GM19239 (cell line): ENCODE results near the gene ST3GAL4.
"Not testable (repeated sequence)": the region's sequence is repeated elsewhere in the genome, so short reads cannot be mapped to it uniquely, and the experiment has no call there.

Experiments
- DNase-seq: peaks from one replicate; pipeline ENCODE4 v3.0.0; 2011; ENCODE audit warnings: low spot score; ENCODE audit not compliant: insufficient read length
- FAIRE-seq: peaks from 2 replicates; lab custom pipeline; 2011; peaks lifted over from hg19 to GRCh38; lab: Jason Lieb, UNC

The ST3GAL4 gene

DNA sequence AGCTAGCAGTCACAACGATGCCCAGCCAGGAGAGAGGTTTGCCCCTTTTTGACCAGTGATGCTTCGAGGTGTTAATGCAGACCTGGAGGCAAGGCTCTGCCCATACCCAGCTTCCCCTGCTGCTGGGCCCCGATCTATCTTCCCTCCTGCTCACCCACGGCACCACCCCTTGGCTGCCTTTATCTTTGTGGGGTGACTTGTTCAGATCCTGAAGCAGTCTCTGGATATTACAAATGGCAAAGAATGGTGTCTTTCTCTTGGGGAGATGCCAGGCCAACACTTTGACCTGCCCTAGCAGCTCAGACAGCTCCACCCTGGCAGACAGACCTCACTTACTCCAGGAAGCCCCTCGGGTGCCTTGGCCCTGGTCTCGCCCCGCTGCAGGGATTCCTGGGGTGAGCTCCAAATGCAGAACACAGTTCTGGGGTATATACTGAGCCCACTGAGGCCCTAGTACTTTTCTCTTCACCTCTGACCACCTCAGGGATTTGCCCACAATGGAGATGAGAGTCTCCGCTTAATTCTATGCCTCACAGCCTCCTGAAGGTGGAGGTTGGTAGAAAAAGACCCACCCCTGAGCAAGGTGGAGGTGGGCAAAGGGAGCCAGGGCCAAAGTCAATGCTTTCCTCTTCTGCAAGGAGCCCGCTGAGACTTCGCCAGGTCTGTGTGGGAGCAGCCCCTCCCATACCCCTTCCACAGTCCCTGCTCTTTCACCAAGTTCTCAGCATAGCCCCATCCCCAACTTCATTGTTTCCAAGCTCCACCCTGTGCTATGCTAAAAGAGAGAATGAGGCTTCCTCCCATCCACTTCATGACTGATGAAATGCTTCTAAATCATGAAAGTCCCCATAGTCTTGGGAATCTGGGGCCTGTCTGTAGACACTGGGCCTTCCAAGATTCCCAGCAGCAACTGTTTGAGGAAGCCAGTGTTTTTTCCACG, 11.1 kb upstream of the ST3GAL4 start:
- no peak for FAIRE-seq
- no peak for DNase-seq

DNA sequence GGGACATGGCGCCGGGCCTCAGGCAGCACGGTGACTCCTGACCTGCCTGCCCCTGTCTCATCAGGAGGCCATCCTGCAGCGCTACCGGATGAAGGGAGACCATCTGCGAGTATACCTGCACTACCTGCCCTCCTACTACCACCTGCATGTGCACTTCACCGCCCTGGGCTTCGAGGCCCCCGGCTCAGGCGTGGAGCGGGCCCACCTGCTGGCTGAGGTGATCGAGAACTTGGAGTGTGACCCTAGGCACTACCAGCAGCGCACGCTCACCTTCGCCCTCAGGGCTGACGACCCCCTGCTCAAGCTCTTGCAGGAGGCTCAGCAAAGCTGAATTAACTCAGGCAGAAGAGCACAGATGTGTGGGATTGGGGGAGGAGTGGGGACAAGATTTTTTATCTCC, 10.2 kb upstream of the ST3GAL4 start:
- DNase-seq (no peak), FAIRE-seq (no peak)

DNA sequence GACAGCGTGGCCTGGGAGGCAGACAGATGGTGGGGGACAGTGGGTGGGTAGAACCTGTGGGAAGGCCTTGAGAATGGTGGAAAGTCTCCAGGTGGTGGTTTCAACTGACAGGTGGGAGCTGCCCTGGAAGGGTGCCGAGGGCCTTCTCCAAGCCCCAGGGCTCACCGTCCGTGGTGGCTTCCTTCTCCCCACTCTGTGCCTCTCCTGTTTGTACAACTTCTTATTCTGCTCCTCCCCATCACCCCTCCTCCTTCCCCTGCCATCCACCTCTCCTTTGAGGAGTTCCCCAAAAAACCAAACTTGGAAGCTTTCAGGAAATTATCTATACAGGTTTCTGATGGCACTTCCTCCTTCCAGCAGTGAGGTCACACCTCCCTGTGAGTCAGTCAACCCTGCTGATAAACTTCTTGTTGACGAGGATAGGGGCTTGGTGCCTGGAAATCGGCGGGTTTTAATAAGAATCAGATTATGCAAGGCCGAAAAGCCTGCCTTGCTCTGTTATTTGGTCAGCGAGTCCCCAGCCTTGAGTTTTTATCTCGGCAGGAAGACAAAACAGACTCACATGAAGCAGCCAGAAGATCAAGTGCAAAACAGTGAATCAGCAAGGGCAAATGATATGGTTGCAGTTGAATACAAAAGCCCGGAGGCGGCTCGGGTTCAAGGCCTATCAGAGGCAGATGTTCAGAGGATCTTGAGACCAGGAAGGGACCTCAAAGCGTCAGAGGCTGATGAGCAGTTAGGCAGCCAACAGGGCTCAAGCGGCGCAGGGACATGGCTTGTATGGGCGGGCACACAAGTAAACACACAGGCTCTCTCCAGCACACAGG, 9.5 kb upstream of the ST3GAL4 start:
- no peak for FAIRE-seq
- DNase-seq: no peak

DNA sequence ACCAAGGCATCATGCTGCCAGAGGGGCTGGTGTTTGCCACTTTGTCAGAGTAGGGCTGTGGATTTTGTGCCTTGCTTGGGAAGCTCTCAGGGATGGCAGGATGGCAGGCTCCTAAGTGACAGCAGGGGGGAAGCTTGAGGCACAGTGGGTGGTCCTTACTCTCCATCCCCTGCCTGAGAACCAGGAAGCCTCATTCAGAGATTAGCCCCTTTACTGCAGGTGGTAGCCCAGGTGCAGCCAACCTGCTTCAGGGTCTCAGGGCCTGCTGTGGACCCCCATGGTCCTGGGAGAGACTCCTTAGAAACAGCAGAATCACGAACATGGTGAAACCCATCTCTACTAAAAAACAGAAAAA, 8.9 kb upstream of the ST3GAL4 start:
- DNase-seq: no peak
- no peak for FAIRE-seq

DNA sequence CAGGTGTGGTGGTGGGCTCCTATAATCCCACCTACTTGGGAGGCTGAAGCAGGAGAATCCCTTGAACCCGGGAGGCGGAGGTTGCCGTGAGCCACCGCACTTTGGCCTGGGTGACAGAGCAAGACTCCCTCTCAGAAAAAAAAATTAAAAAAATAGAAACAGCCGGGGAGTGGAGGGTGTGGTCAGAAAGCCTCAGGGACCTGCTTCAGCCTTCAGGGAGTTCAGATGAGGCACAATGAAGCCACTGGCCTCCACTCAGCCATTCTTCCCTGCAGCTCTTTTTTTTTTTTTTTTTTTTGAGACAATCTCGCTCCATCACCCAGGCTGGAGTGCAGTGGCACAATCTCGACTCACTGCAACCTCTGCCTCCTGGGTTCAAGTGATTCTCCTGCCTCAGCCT, 8.5 kb upstream of the ST3GAL4 start:
- not testable (repeated sequence) for FAIRE-seq, DNase-seq

DNA sequence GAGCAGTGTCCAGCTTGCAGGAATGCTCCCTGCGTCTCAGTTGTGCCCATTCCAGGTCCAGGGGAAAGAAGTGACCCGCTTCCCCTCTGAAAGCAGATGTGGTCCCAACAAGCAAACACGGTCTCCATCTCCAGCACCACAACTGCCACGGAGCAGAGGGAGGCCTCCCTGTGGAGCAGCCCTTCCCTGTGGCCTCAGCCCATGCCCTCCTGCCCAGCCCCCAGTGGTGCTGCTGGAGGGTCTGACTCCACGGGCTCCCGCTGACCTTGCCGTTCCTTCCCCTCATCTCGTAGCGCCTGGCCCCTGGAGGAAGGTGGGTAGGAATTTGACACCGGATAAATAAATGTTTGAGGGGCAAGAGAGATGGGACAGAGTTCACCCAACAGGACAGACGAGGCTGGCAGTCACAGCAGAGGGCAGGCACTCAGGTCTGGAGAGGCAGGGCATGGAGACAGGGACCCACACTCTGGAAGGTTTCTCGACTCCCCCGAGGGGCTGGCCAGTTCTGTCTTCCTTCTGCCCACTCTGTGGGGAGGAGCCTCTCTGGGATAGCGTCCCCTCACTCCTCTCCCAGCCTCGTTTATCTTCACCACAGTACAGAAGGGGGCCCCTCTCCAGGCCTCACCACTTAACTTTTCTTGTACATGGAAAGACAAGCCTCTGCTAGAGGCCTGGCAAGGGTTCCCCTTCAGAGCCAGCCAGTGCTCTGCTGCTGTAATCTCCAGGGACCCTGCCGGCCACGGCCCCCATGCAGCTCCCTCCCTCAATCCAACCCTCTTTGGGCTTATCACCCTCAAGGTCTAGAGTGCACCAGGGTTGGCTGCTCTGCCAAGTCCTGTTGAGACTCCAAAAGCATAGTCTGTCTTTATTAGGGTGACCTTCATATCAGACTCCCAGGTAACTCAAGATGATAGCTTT, 7.5 kb upstream of the ST3GAL4 start:
- no peak for FAIRE-seq
- DNase-seq: no peak

DNA sequence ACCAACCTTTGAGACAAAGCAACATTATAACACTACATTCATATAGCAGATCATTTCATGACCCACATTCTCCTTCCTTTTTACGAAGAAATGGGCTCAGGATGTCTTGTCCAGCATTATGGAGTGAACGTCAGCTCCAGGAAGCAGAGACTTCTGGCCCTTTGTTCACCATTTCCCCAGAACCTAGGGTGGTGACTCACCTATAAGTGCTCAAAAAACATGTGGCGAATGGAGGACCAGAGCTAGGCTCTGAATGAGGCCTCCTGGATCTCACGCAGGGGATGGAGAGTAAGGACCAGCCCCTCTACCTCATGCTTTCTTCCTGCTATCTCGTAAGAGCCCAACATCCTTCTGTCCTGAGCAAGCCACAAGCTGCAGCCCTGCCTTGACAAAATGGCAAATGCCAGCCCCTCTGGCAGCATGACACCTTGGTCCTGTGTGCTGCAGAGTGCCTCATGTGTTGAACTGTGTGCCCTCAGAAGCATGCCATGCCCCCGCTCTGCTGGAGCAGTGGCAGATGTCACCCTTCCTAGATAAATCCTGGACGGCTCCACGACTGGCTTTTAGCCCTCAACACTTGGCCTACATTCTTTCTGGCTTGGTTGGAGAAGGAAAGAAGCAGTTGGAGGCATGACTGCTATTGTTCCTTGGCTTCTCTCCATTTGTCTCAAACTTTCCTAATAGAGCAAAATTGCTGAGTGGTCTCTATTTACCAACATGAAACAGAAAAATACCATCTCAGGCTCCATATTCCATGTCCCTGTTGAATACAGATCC, 6.5 kb upstream of the ST3GAL4 start:
- FAIRE-seq: no peak
- no peak for DNase-seq

DNA sequence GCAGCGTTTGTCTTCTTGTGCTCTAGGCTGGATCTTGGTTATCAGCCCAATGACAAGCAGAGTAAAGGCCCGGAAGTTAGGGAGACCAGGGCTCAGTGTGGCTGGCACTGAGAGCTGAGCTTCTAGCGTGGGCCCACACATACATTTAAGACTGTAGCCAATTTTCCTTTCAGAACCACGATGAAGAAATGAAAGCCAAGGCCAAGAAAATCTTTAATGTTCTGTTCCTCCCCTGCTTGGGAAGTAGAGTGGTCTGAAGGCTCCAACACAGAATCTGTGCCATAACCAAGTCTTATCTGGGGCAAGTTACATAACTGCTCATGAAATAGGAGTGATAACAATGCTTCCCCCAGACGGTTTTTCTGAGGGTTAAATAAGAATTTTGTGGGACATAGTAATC, 4.7 kb upstream of the ST3GAL4 start:
- no peak for FAIRE-seq
- DNase-seq: no peak

DNA sequence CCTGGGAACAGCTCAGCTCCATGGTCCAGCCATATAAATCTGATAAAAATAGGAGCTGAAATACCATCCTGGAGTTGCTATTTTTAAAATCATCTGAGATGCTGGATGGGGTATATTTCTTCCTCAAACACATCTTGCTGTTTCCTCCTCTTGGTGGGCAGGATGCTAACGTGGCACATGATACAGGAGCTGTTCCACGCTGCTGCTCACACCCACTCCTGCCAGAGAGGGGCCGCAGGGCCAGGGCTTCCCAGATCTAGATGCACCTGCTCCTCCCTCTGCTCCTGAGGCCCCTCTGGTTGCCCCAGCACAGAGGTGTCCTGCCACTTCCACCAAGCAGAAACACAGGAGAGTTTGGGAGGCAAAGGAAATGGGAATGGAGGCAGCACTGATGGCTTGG, 3.3 kb upstream of the ST3GAL4 start:
- no peak for DNase-seq
- FAIRE-seq: no peak

DNA sequence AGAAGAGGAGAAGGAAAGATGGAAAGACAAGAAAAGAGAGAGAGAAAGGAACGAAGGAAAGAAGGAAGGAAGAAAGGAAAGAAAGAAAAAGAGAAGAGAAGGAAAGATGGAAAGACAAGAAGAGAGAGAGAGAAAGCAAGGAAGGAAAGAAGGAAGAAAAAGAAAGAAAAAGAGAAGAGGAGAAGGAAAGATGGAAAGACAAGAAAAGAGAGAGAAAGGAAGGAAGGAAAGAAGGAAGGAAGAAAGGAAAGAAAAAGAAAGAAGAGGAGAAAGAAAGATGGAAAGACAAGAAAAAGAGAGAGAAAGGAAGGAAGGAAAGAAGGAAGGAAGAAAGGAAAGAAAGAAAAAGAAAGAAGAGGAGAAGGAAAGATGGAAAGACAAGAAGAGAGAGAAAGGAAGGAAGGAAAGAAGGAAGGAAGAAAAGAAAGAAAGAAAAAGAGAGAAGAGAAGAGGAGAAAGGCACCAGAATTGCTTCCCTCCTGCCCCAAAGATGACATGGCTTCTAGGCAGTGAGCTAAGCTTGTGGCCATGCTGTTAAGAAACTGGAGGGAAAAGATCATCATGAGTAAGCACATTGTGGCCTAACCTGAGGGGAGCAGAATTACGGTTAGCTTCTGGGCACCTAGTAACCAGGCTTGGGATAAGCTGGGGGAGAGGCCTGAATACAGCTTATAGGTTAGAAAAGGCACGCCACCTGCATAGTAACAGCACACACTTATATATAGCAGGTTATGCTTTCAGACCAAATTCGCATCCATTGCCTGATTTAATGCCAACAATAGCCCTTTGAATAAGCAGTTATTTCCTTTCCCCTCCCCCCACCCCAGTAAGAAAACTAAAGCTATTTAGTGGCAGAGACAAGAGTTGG, 2.3 kb upstream of the ST3GAL4 start:
- FAIRE-seq (no peak), DNase-seq (peak; percentile 39)

DNA sequence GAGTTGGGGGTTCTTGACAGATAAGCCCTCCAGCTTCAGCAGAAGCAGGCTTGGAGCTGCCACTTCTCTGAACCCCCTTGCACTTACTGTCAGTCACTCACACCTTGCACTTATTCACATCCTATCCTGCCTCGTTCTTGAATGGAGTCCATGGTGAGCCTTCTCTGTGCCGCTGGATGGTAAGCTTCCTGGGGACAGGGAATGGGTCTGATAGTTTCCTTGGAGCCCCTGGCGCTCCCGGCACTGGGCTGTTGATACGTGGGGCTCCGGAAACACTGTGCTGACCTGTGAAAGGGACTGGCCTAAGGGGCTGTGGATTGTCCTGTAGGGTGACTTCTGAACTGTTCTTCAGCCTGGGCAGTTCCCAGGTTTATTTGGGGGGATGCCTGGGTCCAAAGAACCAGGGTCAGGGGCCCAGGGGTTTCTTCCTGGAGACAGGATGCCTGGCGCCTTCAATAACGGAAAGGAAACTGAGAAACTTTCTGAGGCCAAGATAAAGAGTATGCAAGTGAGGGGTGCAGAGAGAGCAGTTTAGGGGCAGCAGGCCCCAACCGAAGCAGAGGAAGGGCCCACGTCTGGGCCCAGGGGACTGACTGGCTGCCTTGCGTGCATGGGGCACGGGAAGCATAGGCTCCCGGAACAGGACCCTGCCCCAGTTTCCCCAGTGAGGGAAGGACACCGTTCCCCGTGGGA, 709 bp upstream of the ST3GAL4 start:
- FAIRE-seq (peak; percentile 57), DNase-seq (peak; percentile 40)

DNA sequence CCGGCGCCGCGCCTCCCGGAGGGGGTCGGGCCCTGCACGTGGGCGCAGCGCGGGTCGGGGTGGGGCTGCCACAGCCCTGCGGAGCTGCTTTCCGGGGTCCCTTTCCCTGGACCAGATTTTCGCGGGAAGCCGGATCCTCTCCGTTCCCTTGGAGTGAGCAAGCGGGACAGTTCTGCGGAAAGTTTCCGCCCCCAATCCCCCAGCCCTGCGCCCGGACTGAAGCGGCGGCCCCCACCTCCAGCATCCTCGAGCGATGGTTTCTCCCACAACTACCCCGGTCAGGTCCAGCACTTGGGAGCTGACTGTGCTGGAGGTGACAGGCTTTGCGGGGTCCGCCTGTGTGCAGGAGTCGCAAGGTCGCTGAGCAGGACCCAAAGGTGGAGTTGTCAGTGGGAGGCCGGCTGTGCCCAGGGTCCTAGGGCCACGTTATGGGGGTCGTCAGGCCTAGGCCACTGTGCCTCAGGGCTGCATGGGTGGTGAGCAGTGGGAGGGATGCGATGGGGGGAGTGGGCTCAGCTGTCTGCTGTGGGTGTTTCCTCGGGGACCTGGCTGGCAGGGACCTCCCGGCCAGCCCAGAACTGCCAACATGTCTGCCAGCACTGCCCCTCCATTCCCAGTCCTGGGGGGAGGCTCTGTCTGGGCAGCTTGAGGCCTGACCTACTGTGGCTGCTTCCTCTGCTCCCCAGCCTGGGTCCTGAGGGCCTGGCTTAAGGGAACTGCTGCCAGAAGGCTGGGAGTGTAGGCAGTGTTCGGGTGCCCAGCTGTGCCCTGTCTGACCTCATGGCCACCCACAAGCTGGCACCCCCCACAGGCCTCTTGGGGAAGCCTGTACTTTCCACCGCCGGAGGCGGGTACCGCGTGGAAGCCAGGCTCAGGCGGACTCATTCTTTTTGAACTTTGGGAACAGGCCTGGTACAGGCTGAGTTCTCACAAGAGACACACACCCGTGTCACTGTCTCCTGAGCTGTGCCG, 726 bp downstream of the ST3GAL4 start:
- DNase-seq (peak; percentile 47), FAIRE-seq (no peak)

DNA sequence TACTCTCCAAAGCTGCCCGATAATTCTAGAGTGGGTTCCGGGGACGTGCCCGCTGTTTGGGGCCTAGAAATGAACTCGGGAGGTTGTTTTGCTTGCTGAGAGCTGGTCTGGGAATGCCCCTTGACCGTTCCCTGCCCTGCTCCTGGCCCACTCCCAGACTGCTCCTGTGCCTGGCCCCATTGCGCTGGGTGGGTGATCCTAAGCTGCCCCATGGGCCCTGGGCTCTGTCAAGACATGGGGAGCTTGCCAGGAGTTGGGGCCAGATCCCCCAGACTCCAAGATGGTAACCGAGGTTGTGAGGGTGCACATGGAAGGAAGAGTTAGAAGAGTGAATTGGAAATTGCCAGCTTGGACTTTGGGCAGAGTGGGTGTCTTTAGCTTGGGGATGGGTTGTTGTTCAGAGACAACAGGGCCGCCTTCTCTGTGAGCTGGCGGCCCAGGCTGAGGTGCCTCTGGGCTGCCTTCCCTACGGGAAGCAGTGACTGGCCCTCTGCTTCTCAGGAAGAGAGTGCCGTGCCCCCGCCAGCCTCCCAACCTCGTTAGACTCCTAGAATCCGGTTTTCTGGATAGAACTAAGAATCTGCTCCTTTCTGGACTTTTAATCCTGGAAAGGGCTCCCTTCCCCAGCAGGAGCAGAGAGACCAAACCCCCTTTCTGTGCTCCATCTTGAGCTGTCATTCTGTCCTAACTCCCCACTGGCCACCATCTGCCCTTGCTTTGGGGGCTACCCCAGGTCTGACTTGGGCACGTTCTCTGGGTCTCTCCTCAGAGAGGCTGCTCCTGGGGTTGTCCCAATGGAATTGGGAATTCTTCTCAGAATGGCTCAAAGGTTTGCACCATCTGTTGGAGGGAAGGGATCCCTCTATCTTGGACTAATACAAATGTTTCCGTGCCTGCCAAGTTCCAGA, 1.8 kb downstream of the ST3GAL4 start:
- FAIRE-seq: no peak
- no peak for DNase-seq

DNA sequence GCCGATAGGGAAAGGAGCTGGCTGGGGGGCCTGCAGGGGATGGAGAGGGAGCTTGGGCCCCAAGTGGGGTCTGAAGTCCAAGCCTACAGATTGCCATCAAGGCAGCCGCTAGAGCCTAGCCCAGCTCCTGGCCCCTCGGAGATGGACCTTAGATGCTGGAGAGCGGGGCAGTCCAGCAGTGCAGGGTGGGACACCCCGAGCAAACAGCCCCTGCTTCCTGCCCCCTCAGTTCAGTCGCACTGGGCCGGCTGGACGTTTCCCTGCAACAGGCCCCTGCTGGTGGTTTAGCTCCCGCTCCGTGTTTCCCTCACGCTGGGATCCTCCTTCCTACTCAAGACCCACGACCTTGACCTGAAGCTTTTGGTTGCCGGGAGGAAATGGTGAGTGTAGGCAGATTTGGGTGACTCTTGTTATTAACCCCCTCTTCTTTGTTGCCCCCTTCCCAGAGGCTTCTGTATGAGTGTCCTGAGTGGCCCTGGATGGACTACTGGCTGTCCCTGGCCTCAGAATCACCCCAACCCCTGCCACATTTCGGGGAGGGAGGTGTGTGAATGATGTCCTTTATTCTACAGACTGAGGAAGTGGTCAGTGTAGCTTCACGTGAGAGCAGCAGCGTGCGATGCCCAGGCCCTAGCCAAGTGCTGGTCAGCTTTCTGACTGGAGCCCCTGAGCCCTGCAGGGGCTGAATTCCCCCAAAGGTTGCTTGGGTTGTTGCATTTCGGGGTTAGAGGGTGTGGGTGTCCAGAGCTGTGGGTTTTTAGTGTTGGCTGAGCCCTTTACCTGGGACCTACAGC, 2.7 kb downstream of the ST3GAL4 start:
- DNase-seq (no peak), FAIRE-seq (no peak)

DNA sequence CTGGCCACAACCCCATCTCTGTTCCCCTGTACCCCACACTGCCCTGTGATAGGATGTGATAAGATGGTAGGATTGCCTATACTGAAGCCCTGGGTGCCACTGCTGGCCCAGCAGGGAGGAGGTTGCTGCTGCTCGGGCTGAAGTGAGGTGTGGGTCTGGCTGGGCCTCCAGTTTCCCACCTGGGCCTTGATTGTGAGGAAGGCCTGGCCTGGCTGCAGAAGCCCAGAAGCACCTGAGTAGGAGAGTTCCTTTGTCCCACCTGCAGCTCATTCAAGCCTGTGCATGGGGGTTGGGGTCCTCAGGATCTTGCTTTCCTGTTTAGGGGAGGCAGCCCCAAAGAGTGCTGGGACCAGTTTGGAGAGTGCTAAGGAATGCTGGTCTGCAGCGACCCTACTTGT, 3.3 kb downstream of the ST3GAL4 start:
- FAIRE-seq (no peak), DNase-seq (no peak)
